Measurements from ENCODE around the gene RIC8B.

The RIC8B gene

DNA sequence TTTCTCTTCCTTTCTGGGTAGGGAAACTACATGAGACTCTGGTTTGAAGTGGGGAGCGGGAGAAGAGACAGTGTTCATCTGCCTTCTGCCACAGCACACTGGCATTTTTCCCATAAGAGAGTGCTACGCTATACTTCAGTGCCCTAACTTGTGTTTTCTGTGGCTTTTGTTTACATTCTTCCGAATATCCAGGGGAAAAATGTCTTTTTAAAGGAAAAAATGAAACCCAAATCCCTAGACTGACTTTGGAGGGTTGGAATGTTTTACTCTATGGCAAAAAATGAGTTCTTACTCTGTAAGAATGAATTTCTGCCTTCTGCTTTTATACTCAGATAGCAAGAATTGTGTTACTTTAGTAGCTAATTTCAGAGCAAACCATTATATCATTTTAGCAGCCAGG is 93.2 kb downstream of the RIC8B start:
- no peak for DNase-seq (ENCODE audit: low read depth in 2 of 3, low spot score in 2 of 3)

DNA sequence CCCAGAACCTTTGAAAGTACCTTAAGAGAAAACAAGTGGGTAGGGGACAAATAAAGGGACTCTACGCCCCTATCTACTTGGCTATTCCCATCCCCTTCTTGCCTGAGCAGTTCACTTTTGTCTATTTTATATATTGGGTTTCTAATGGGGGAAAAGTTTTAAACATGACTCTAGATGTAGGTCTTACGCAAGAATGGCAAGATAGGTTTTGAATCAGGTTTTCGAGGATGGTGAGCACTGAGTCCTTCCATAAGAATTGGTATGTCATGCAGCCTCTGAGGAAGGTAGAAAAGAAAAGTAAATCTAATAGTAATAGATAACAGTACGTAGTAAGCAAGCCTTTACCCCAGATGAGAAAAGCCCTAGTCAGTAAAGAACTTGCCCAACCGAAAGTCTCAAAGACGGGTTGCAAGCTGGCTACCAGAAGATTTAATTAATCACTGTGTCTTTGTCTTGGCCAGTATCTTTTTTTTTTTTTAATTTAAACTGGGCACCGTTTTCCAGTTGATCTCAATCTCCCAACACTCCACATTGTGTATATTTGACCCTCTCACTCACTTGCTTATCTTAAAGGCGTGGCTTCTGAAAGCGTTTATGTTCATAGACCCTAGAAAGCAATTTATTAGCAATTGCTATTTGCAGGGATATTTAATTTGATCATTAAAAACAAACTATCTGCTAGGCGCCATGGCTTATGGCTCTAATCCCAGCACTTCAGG is 94.7 kb downstream of the RIC8B start:
- no peak for DNase-seq (ENCODE audit: low read depth in 2 of 3, low spot score in 2 of 3)

DNA sequence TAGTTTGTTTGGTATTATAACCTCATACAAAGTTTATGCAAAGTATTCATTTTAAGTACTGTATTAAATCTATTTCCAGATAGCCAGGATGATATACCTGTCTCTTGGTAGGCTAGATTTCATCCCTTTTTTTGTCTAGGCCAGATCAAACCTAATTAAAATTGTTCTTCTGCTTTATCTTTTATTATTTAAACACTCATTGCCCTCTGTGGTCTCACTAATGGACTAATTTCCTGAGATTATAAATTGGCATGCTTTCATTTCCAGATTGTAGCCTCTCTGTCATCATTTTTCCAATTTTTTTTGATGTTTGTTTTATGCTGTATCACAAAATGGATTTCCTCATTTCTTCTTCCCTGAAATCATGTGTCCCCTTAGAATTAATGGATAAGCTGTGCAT is 95.6 kb downstream of the RIC8B start:
- DNase-seq (ENCODE audit: low read depth in 2 of 3, low spot score in 2 of 3), result no peak

DNA sequence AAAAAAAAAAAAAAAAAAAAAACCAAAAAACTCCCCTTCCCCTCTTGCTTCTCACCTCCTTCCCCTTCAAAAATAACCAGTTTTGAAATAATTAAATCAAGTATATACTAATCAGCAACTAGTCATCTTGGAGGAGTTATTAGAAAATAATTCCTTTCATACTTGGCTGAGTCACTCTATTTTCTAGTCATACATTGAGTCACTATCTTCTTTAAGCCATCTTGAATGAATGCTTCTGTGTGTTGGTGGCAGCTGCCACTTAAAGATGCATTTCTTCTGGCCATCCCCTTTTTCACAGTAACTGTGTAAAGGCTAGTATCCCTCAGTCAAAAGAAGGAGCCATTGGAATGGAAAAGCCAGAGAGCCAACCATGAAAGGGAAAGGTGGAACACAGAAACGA is 97.0 kb downstream of the RIC8B start:
- no peak for DNase-seq (ENCODE audit: low read depth in 2 of 3, low spot score in 2 of 3)

DNA sequence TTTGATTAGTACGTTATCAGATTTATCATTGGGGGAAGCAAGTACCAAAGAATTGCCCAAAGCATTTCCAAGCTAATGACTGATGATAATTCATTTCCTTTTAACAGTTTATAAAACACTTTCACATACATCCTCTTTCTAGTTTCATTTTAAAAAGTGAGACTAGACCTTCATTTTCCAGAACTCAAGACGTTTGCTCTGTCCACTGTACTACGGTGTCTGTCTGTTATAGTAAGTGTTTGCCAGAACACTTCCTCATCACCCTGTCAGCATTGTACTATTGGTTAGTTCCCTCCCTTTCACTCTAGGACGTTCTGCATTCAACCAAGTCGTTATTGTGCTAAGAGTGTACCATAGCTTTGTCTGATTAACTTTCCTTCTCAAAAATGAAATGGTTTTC is 99.5 kb downstream of the RIC8B start:
- no peak for DNase-seq (ENCODE audit: low read depth in 2 of 3, low spot score in 2 of 3)

DNA sequence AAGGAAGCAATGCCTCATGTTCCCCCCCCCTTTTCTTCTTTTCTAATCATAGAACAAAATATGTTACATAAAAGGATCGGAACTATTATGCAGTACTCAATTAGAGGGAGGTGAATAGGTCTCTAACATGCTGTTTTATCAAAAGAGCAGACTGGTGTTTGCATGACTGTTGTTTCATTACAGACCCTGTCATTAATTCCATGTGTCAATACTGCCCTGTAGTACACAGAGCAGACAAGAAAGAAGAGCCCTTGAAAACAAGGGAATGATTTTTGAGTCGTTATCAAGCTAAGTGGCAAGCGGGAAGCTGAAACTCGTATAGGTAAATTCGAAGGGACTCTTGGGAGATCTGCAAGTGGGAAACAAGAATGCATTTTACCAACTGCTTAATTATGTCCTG is 104.3 kb downstream of the RIC8B start:
- DNase-seq (ENCODE audit: low read depth in 2 of 3, low spot score in 2 of 3), result no peak

DNA sequence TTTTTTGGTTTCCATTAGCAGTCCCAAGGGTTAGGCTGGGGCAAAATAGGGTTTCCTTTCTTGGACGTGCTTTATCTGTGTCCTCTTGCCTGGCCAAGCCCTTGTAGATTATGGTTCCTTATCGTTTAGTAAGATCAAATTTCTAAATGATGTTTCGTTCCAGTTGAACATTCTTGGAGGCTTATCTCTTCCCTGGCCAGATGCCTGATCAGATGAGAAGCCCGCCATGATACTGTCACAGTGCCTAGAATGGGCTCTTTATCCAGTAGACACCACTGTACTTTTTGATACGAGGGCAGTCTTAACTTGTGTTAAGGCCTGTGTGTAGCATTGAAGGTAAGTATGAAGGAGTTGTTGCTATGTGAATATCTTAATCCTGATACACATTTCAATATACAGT is 105.1 kb downstream of the RIC8B start:
- DNase-seq (ENCODE audit: low read depth in 2 of 3, low spot score in 2 of 3), result no peak

DNA sequence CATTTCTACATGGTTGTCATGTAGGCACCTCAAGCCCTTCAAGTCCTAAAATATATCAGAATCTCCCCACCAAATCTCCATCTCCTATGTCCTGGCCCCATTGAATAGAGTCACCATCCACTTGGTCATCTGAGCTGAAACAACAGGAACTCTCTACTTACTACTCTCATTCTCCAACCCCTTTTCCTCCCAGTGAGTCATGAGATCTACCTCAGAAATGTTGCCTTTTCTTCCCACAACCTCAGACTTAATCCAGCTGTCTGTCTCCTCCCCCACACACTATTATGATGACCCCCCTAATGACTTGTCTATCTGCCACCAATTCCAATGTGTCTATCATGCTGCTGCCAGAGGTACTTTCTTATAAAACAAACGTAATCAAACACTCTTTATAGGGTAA is 108.9 kb downstream of the RIC8B start:
- no peak for DNase-seq (ENCODE audit: low read depth in 2 of 3, low spot score in 2 of 3)

DNA sequence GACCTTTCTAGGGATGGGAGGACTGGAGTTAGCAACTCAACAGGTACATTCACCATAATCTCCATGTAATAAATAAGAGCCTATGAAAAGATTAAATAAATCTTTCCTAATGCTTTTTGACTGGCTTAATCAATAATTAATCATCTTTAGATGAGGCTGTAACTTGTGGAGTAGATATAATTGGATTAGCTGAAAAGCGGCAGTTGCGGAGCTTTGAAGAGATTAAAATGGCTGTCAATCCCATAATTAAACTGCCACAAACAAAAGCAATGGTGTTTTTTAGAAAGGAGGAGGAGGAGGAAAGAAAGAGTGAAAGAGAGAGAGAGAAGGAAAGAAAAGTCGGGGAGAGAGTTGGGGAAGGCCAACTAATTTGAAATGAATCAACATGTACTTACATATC is 110.5 kb downstream of the RIC8B start:
- no peak for DNase-seq (ENCODE audit: low read depth in 2 of 3, low spot score in 2 of 3)

DNA sequence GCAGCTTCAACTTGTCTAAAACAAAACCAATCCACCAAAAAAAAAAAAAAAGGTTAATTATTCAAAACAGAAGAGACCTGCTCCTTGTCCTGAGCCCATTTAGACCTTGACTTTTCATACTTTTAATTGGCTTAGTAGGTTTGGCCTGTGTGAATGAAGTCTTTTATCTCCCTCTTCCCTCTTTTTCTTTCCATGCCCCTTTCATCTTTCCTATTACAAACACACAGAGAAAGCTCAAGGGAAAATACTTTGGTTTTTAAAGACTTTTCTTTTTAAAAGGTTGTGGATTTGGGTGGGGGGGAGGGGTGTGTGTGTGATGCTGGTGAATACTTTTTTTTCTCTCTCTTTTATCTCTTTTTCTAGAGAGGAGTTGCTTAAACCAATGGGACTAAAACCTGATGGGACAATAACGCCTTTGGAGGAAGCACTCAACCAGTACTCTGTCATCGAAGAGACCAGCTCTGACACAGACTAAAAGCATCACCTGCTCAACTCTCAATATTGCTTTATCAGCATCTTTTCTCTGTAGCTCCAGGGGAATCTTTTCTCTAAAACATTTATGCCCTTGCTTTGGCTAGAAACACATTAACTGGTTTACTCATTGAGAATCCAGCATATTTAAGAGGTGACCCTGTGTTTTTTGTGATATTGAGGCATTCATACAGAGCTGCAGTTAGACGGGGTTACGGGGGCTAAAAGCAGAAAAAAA is 111.2 kb downstream of the RIC8B start:
- no peak for DNase-seq (ENCODE audit: low read depth in 2 of 3, low spot score in 2 of 3)

DNA sequence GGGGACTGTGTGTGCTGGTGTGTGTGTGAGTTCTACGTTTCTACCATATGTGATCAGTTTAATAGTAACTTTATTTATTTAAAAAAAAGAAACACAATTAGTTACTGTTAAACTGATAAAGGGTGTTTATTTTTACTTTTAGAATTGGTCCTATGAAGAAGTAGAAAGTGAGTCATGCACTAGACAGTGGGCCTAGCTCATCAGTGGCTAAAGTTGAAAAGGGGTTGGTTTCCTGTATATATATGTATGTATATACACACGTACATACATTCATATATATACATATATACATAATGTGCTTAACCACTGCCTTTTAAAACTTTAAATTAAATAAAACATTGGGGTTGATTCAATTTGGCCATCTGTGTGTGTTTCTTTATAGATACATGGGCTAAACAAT is 112.5 kb downstream of the RIC8B start:
- DNase-seq (ENCODE audit: low read depth in 2 of 3, low spot score in 2 of 3), result no peak

DNA sequence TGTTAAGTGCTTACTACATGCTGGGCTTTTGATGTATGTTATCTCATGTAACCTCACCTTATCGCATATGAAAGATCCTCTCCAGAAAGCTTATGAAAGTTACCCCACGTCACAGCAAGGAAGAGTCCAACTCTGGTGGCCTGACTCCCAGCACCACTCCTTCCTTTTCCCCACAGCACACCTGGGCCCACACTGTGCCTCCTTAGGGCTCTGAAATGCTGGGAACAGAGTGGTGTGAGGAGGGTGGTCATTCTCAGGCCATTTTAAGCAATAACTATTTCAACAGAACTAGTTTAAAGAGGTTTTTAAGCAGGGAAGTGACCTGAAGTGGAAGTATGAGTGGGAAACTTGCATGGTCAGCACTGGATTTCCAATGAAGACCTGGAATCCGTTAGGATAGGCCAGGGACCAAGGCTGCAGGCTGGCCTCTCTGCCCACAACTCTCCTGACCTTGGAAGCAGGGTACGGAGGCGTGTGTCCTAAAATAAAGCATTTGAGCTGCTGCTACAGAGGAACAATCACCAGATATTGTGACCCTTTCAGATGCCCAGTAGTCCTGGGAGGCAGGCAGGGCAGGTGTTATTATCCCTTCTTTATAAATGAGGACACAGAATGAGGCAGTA is 114.0 kb downstream of the RIC8B start:
- DNase-seq (ENCODE audit: low read depth in 2 of 3, low spot score in 2 of 3), result no peak

DNA sequence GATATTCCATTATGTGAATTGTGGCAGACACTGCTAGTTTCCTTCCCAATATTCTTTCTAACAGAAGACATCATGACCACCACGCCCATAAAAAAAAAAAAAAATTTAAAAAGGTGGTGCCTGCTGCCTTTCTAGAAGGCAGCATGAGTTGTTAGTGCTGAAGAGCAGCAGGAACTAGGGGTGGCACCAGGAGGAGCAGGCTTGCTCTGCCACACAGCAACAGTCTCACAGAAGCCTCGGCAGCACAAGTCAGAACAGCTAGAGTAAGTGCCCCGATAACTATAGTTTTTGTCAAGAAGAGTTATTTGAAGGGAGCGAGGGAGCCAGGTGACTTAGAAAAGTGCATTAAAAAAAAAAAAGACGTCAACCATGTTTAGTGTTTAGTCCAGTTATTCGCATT is 114.8 kb downstream of the RIC8B start:
- DNase-seq (ENCODE audit: low read depth in 2 of 3, low spot score in 2 of 3), result no peak

DNA sequence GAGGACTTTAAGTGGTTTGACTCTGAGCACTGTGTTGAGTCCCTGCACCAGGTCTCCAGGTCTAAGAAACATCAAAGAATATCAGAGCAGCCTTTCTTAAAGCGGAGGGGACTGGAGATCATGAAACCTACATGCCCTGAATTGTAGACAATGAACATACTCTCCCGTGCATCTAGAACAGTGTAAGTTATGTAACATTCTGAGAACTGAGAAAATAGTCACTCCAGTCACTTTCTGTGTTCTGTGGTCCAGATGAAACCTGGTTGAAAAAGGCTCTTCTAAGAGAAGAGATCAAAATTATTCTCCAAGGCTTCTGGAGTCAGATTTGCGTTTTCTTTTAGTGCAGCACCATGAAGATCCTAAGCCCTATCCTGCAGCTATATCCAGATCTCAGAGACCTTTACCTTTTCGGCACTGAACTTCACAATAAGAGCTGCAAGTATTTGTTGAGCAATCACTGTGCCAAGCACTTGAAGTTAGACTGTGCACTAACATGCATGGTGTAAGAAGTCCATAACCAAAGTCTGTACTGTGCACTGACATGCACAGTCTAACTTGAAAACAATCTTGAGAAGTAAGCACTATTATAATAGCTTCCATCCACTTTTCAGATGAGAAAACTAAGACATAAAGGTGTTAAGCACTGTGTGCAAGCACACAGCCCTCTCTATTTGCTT is 115.6 kb downstream of the RIC8B start:
- DNase-seq (ENCODE audit: low read depth in 2 of 3, low spot score in 2 of 3), result no peak

DNA sequence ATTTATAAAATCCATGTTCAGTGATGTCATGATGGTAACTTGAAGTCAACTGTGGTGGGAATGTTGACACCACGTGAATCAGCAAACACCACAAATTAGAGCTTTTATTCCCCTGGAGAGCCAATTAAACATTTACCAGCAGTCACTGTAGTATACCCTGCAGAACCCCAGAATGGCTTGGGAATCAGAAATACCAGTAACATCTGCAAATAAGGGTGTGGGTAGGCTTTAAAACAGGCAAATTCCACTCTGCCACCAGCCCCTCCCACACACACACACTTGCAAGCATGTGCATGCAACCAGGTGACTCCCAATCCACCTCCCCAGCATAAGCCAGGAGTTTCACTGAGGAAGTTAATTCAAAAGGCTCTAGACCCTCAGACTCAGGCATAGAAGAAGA is 117.6 kb downstream of the RIC8B start:
- DNase-seq (ENCODE audit: low read depth in 2 of 3, low spot score in 2 of 3), result no peak

DNA sequence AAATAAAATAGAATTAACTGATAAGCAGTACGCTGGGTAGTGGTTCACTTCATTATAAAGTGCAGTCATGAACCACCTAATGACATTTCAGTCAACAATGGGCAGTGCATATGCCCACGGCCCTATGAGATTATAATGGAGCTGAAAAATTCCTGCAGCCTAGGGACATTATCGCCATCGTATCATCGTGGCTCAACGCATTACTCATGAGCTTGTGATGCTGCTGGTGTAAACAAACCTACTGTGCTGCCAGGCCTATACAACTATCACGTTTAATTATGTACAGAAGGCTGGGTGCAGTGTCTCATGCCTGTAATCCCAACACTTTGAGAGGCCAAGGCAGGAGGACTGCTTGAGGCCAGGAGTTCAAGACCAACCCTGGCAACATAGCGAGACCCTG is 119.0 kb downstream of the RIC8B start:
- no peak for DNase-seq (ENCODE audit: low read depth in 2 of 3, low spot score in 2 of 3)

DNA sequence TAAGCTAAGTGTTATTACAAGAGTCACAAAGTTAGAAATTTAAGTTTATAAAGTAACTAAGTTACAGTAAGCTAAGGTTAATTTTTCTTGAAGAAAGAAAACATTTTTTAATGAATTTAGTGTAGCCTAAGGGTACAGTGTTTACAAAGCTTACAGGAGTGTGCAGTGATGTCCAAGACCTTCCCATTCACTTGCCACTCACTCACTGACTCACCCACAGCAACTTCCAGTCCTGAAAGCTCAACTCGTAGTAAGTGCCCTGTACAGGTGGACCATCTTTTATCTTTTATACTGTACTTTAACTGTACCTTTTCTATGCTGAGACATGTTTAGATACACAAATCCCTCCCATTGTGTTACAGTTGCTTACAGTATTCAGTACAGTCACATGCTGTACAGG is 120.3 kb downstream of the RIC8B start:
- DNase-seq (ENCODE audit: low read depth in 2 of 3, low spot score in 2 of 3), result no peak

DNA sequence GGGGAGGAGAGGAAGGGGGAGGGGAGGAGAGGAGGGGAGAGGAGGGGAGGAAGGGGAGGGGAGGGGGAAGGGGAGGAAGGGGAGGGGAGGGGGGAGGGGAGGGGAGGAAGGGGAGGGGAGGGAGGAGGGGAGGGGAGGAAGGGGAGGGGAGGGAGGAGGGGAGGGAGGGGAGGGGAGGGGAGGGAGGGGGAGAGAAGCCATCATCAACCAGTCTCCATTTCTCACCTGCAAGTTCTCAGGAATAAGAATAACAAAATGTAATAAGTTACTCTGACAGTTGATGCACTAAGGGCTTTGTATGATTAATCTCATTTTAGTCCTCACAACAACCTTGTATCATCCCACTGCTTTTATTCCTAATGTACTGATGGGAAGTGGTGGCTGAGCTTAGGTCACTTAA is 122.1 kb downstream of the RIC8B start:
- no peak for DNase-seq (ENCODE audit: low read depth in 2 of 3, low spot score in 2 of 3)

DNA sequence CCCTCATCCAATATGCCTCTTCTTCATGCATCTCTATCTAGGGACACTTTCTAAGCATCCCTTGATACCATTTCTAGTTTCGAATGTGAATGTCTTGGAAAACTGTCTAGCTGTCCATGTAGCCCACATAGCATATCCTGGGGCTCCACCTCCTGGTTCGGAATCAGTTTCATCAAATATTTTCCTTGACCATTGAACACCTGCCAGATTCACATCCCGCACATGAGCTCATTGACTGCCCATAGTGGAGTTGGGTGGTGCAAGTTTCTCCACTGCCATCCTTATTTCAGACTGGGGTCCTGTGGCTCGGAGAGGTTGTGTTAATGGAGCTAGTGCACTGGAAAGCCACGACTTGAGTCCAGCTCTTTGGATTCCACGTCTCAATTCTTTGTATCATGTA is 122.6 kb downstream of the RIC8B start:
- DNase-seq (ENCODE audit: low read depth in 2 of 3, low spot score in 2 of 3), result no peak

DNA sequence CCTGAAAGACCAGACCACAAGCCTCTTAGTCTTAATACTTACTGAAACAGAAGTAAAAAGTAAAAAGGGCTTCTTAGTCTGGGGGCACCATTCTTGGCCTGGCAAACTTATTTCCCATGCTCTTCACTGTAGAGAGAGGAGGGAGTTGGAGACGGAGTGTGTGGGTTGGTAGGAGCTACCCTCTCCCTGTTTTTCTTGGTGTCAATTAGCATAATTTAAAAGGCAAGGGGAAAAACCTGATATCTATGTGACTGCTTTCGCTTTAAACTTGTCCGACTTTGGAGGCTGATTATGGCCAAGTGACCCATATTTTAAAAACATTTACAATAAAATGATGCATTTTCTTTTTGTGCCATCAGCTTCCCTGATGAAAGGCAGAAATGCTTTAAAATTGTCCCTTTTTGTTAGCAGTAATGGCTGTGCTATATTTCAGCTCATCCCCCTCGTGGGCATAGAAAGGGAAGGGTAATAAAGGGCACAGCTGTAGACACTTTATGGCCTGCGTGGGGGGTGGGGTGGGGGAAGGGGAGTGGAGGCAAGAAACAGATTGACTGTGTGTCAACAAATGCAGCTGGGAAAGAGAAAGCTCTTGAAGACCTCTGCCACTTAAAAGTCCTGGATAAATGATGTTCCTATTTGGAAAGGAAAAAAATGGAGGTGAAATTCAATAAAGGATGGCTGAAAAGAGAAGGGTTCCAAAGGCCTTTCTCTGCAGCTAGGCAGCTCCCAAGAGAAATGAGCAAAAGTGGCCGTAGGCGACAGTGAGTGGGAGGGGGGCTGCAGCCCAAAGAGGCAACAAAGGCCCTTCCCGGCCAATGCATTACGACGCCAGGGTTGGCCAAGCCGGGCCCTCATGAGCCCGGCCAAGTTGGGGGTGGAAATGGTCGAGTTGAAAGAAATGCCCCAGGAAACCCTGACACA is 123.8 kb downstream of the RIC8B start:
- no peak for DNase-seq (ENCODE audit: low read depth in 2 of 3, low spot score in 2 of 3)

DNA sequence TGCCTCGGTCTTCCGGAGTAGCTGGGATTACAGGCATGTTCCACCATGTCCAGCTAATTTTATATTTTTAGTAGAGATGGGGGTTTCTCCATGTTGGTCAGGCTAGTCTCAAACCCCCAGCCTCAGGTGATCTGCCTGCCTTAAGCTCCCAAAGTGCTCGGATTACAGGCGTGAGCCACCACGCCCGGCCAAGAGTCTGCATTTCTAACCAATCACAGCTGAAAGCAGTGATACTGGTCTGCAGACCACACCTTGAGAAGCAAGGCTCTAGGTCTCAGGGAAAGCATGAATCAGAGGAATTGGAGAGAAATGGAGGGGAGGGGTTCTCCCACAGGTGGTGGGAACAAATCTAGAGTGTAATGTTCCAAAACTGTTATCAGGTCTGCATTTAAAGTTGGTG is 126.1 kb downstream of the RIC8B start:
- no peak for DNase-seq (ENCODE audit: low read depth in 2 of 3, low spot score in 2 of 3)

All from activated CD8-positive, alpha-beta memory T cell treated with anti-CD3 and anti-CD28 coated beads for 48 hours (primary cell).